K562 (cell line): ENCODE measurements around the gene SNPH. TPM values are rescaled to one million over a fixed set of nuclear protein-coding genes. Genes with fewer than 3 reads are reported as not detected.

Source experiments
- ATAC-seq: fragments of 200-7000 bp; cut with Tn5 transposase; 3 replicates; pipeline ENCODE4 v1.9.1; 2020; ENCODE audit warnings: moderate library complexity
- BruUV-seq: library from RNA; stranded (reverse); fragments of 400-500 nt; replicated peaks from 2 replicates; lab custom pipeline; 2021; lab: Mats Ljungman, UMichigan
- CTCF ChIA-PET: fragments of 300-600 bp; formaldehyde crosslinking; extraction: SDS; loops from one replicate; lab custom pipeline; 2021; ENCODE audit warnings: low intra/inter-chr PET ratio; lab: Yijun Ruan, JAX
- POLR2A ChIA-PET: fragments of 300-600, 350-650 bp; sonication (Branson Sonifier 250); formaldehyde crosslinking; extraction: SDS; loops from one replicate; lab custom pipeline; 2021; ENCODE audit warnings: antibody characterized with exemption, inconsistent platforms; lab: Yijun Ruan, JAX
- DNase-seq, 4 experiments: peaks; one replicate each; pipeline versions ENCODE4 v3.0.0 to v3.0.0-alpha.2; 2011 to 2018; ENCODE audit warnings: low spot score in 3 of 4, mixed read lengths in 3 of 4; ENCODE audit errors: extremely low read depth in 1 of 4
- FAIRE-seq: peaks from 2 replicates; lab custom pipeline; 2011; peaks lifted over from hg19 to GRCh38; lab: Jason Lieb, UNC
- H2AFZ ChIP-seq: 2 replicates; pipeline ENCODE4 v1.6.0; 2011; ENCODE audit warnings: low read depth, low read length, control low read depth, inconsistent platforms
- H3K27ac ChIP-seq: fragments of 200-600 bp; 3 replicates; pipeline ENCODE4 v1.8.0; 2011; ENCODE audit warnings: low read depth, mild to moderate bottlenecking, control low read depth, inconsistent platforms, low read length, moderate library complexity, mixed read lengths; ENCODE audit errors: extremely low read depth
- H3K27me3 ChIP-seq, 2 experiments: fragments of 300-600 bp in 1 of 2; 2 replicates in 1 of 2; 3 replicates in 1 of 2; pipeline versions ENCODE4 v1.6.0 to v1.8.0; 2011; ENCODE audit warnings: inconsistent platforms in 2 of 2, low read length in 2 of 2, mild to moderate bottlenecking in 1 of 2, mixed read lengths in 1 of 2, moderate library complexity in 1 of 2; ENCODE audit not compliant: control insufficient read depth in 2 of 2, insufficient read depth in 2 of 2
- H3K36me3 ChIP-seq: fragments of 300-600 bp; 3 replicates; pipeline ENCODE4 v1.8.0; 2011; ENCODE audit warnings: mild to moderate bottlenecking, low read length, inconsistent platforms; ENCODE audit not compliant: control insufficient read depth, insufficient read depth
- H3K4me1 ChIP-seq, 2 experiments: fragments of 200-600 bp in 1 of 2; replicated peaks in 1 of 2; 2 replicates in 1 of 2; 3 replicates in 1 of 2; pipeline versions ENCODE4 v1.5.1 to v1.8.0; 2011; ENCODE audit warnings: inconsistent platforms in 2 of 2, low read length in 2 of 2, mild to moderate bottlenecking in 1 of 2, mixed read lengths in 1 of 2, moderate library complexity in 1 of 2; ENCODE audit not compliant: control insufficient read depth in 2 of 2, insufficient read depth in 2 of 2
- H3K4me2 ChIP-seq: 2 replicates; pipeline ENCODE4 v1.6.1; 2011; ENCODE audit warnings: low read length, control low read depth, inconsistent platforms, mixed read lengths; ENCODE audit not compliant: insufficient read depth
- H3K4me3 ChIP-seq: fragments of 200-600 bp; sonication (generic), shearing (Covaris generic); 2 replicates; pipeline ENCODE4 v1.5.1; 2016; ENCODE audit warnings: control low read depth, inconsistent platforms
- H3K79me2 ChIP-seq: fragments of 200-600 bp; 3 replicates; pipeline ENCODE4 v1.8.0; 2011; ENCODE audit warnings: low read length, inconsistent platforms; ENCODE audit not compliant: control insufficient read depth, insufficient read depth
- H3K9ac ChIP-seq, 2 experiments: 2 replicates each; pipeline versions ENCODE4 v1.6.0 to v1.6.1; 2011; ENCODE audit warnings: low read depth in 2 of 2, low read length in 2 of 2, control low read depth in 1 of 2, inconsistent platforms in 1 of 2, mild to moderate bottlenecking in 1 of 2, mixed read lengths in 1 of 2; ENCODE audit not compliant: insufficient read depth in 1 of 2
- H3K9me1 ChIP-seq: one replicate; pipeline ENCODE4 v1.6.0; 2011; ENCODE audit warnings: inconsistent platforms, mild to moderate bottlenecking, low read length, moderate library complexity; ENCODE audit not compliant: control insufficient read depth, insufficient read depth
- H3K9me3 ChIP-seq: replicated peaks from 2 replicates; pipeline ENCODE4 v1.5.1; 2011; ENCODE audit warnings: low read depth, low read length, inconsistent platforms; ENCODE audit not compliant: control insufficient read depth, insufficient read depth
- H4K20me1 ChIP-seq: replicated peaks from 2 replicates; pipeline ENCODE4 v1.6.1; 2011; ENCODE audit warnings: low read length, inconsistent platforms, mixed read lengths; ENCODE audit not compliant: control insufficient read depth, insufficient read depth
- ARID3B ChIP-seq: fragments of 250-450 bp; sonication (Bioruptor Pico); IDR thresholded peaks from 2 replicates; pipeline ENCODE4 v1.4.0; 2020; ENCODE audit warnings: borderline replicate concordance
- CEBPB ChIP-seq: fragments of 450-650 bp; IDR thresholded peaks from 2 replicates; pipeline ENCODE4 v1.6.1; 2016; ENCODE audit warnings: missing genetic modification characterization, missing compliant biosample characterization
- FOXP4 ChIP-seq: sonication (generic); formaldehyde crosslinking; IDR thresholded peaks from 2 replicates; pipeline ENCODE4 v1.8.0; 2022; ENCODE audit warnings: mild to moderate bottlenecking, missing genetic modification reagents, borderline replicate concordance
- NBN ChIP-seq: fragments of 450-650 bp; IDR thresholded peaks from 2 replicates; pipeline ENCODE4 v1.6.1; 2016; ENCODE audit warnings: low read depth, mild to moderate bottlenecking
- RAD21 ChIP-seq, 2 experiments: fragments of 250-450 bp in 1 of 2; fragments of 450-650 bp in 1 of 2; sonication (Bioruptor Pico) in 1 of 2; formaldehyde crosslinking in 1 of 2; IDR thresholded peaks in 1 of 2; conservative IDR thresholded peaks in 1 of 2; 2 replicates each; pipeline versions ENCODE4 v1.4.0 to v1.8.0; 2020 to 2022; ENCODE audit warnings: mild to moderate bottlenecking in 2 of 2, moderate library complexity in 1 of 2
- RNF219 ChIP-seq: fragments of 250-450 bp; sonication (Bioruptor Pico); IDR thresholded peaks from 2 replicates; pipeline ENCODE4 v1.5.0; 2022; ENCODE audit warnings: mild to moderate bottlenecking
- TCF7 ChIP-seq: sonication (generic); IDR thresholded peaks from 2 replicates; pipeline ENCODE4 v1.6.1; 2016; ENCODE audit warnings: antibody characterized with exemption, borderline replicate concordance
- XRCC3 ChIP-seq: fragments of 450-650 bp; IDR thresholded peaks from 2 replicates; pipeline ENCODE4 v1.6.1; 2017; ENCODE audit warnings: mild to moderate bottlenecking, moderate library complexity
- ZNF584 ChIP-seq: fragments of 200-800 bp; sonication (Bioruptor generic); IDR thresholded peaks from 2 replicates; pipeline ENCODE4 v1.6.1; 2016; ENCODE audit warnings: low read depth, mild to moderate bottlenecking, missing genetic modification characterization, missing compliant biosample characterization
- WGBS: fragments of 100-300 bp; shearing (Covaris generic); methylation state at CpG from one replicate; pipeline ENCODE4 v1.1.6; 2016; ENCODE audit warnings: low coverage, mixed read lengths; ENCODE audit not compliant: insufficient coverage; ENCODE audit errors: missing lambda C conversion rate; 5-methylcytosine and 5-hydroxymethylcytosine counted together
- in situ Hi-C: fragments of 300-500 bp; cut with MboI; formaldehyde crosslinking; loops from 4 replicates; pipeline ENCODE4 v1.15.0; 2018; ENCODE audit warnings: inconsistent platforms, mixed read lengths
- intact Hi-C: fragments of 100-400 bp; cut with micrococcal nuclease; formaldehyde crosslinking; loops from 2 replicates; pipeline ENCODE4 v1.14.2; 2022
- polyA plus RNA-seq, 8 experiments: library from polyadenylated mRNA; depleted of rRNA in 4 of 8; stranded (reverse) in 5 of 8; unstranded in 3 of 8; fragments of >200 nt; fragmentation: Nextera tagmentation in 2 of 8; fragmentation: Illumina TruSeq in 1 of 8; extraction: Ambion mirVana in 2 of 8; extraction: Trizol in 1 of 8; gene quantifications; 2 replicates each; pipeline versions ENCODE4 v1.2.1 to v1.2.3, GENCODE V29; 2011 to 2014; ENCODE audit warnings: inconsistent platforms in 1 of 8, missing spikeins in 1 of 8
- total RNA-seq, 7 experiments: library from RNA; depleted of rRNA in 6 of 7; stranded (reverse); fragments of >200 nt in 6 of 7; fragmentation: Illumina TruSeq in 2 of 7; extraction: Trizol in 2 of 7; gene quantifications; 2 replicates each; pipeline versions ENCODE4 v1.2.1 to v1.2.3, GENCODE V29; 2011 to 2021; ENCODE audit warnings: low replicate concordance in 1 of 7

Gene SNPH
- total and polyA plus RNA-seq, 9 of the 15 experiments (the other 6 are each of a cell fraction or from before 2014, with no cell fraction given): 0.03 to 4.2 (median 1.4) TPM

- no peak for TF ChIP-seq RNF219 (CRISPR knock-in tag)
Observed at GRCh38 chr20:1333462-1334369, 67.6 kb downstream of the SNPH start (continued).

GRCh38 chr20:1334370-1334731, 68.3 kb downstream of the SNPH start:
- Histone ChIP-seq H3K9me1 (no peaks in the 10 kb centered on the region), H3K4me1 (peaks cover 4% of the 10 kb centered on the region in 2 experiments; a peak in 2 of 5 replicates), H3K9me3 (no peaks in the 10 kb centered on the region), H3K36me3 (peaks cover 9% of the 10 kb centered on the region; the same call in 1 of the 3 replicates), H3K9ac (no peak overlapping the region), H3K27ac (no peak overlapping the region), H3K27me3 (no peaks in the 10 kb centered on the region), H2AFZ (no peak overlapping the region), H4K20me1 (peaks cover 5% of the 10 kb centered on the region; the same call in 1 of the 2 replicates), H3K4me3 (no peak overlapping the region), H3K4me2 (no peak overlapping the region), H3K79me2 (peaks cover 5% of the 10 kb centered on the region; the same call in 1 of the 3 replicates)
- no peak for DNase-seq
- WGBS: 61% methylated on average over 3 of the region's 4 CpGs
- no peak for FAIRE-seq
- intact Hi-C loops: no loop called here
- in situ Hi-C loops: no loop called here
- BruUV-seq: no TSS peak
- no peak for ATAC-seq
- CTCF ChIA-PET: no interaction called here
- POLR2A ChIA-PET: interaction anchor here (0.8 kb wide), 1 partner anchor 8 kb away, joined by 4 read pairs; no protein-coding TSS in a partner anchor
- TF ChIP-seq XRCC3 (no peak), TCF7 (no peak), NBN (no peak), ZNF584 (CRISPR knock-in tag) (no peak), FOXP4 (CRISPR knock-in tag) (no peak), CEBPB (no peak), RAD21 (CRISPR knock-in tag; conservative IDR thresholded peaks at IDR 0.05 in 1 of 2, IDR thresholded peaks at IDR 0.05 in 1 of 2) (no peak), ARID3B (CRISPR knock-in tag) (no peak)
